ENCODE results near the gene LENG8.
A peak's percentile ranks its signal among the peaks of the same experiment; 100 is the strongest.
"Not testable (repeated sequence)": the region's sequence is repeated elsewhere in the genome, so short reads cannot be mapped to it uniquely, and the experiment has no call there.

LENG8 gene

DNA sequence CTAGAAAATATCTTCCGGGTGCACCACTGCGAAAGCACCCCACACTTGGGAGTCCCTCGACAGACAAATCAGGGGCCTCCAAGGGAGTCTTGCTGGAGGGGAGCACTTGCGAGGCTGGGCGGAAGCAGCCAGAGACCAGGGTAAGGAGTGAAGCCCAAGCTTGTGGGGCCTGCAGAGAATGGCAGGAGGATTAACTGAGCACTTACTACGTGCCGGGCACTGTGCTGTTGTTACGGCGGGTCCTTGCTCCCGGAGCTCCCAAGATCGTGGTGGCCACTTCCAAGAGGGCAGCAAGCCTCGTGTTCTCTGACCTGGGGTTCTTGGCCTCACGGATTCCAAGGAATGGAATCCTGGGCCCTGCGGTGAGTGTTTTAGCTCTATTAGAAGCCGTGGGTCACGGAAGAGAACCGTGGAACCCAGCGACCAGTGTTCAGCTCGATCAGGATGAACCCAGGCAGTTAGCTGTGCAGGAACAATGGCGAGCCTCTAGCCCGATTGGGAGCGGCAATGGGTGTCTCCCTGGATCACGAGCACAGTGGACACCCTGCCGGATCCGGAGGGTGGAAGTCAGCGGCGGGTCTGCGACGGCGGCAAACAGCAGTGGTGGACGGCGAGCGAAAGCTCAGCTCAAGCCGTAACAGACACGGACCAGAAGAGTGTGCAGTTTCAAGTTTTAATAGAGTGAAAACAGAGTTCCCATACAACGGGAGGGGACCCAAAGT lies 24.2 kb upstream of the LENG8 start:
- DNase-seq: no peak

DNA sequence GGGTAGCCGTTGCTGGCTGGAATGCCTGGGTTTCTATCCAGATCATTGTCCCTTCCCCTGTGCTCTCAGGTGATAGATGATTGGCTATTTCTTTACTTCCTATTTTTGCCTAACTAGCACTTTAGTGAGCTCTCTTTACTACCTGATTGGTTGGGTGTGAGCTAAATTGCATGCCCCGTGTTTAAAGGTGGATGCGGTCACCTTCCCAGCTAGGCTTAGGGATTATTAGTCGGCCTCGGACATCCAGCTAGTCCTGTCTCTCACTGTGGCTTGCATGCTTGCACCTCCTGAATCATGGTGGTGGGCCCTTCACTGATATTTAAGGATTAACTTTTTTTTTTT lies 23.6 kb upstream of the LENG8 start:
- no peak for DNase-seq

DNA sequence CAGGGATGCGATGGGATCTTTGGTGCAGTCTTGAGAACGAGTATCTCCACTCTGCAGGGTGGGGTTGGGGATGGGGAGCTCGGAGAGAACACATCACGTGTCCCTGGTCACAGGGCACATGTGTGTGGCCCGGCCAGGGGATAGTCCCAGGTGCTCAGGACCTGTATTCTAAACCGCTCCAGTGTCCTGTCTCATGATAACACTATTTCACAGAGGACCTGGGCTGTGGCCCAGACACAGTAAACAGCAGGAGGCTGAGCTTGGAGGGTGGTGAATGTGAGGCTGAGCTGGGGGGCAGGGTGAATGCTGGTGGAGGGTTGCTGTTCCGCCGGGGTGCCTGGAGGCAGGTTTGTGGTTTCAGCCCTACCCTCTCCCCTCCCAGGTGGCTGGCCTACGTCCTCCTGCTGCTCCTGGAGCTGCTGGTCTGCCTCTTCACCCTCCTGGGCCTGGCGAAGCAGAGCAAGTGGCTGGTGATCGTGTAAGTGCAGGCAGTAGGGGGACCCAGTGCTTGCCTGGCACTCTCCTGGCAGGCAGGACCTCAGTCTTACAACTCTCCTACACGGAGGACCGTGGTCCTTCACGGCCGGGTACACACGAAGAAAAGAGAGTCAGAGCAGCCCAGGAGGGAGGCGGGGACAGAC lies 22.6 kb upstream of the LENG8 start:
- no peak for DNase-seq

DNA sequence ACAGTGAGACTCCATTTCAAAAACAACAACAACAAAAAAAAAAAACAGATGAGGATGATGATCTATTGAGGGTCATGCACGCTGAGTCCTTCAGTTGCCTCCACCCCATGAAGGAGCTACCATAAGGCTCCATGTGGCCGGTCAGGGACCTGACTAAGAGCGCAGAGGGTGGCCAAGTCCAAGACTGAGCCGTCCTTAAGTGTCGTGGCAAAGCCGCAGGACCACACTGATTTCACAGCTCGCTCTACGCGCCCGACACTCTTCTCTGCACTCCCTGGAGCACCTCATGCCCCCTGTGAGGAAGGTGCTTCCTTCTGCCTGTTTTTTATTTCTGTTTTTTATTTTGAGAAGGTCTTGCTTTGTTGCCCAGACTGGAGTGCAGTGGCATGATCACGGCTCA lies 21.4 kb upstream of the LENG8 start:
- DNase-seq: no peak

DNA sequence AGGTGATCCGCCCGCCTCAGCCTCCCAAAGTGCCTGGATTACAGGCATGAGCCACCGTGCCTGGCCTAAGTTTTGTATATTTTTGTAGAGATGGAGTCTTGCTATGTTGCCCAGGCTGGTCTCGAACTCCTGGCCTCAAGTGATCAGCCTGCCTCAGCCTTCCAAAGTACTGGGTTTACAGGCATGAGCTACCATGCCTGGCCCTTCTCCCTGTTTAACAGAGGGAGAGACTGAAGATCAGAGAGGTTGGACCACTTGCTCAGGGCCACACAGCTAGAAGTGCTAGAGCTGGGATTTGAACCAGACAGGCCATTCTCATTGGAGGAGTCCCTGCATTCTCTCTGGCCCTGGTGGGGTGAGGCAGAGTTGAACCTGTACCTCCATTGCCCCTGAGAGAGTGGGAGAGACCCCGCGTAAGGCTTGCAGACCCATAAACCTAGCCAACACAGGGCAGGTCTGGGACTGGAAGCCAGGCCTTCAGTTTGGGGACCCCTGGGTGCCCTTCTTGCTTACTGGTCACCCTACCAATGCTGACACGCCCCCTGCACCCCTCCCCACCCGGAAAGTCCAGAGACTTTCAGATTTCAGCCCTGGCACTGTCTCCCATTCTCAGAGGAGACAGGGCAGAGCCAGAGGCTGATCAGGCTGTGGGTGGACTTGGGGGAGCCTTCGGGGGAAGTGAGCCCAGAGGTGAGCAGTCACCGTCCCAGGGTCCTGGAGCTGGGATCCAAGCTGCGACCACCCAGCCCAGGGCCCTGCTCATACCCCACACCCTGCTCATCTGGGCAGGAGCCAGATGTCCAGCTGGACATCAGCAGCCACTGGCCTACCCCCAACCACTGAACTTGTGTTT lies 20.4 kb upstream of the LENG8 start:
- no peak for DNase-seq

GRCh38 chr19:54429176-54429495 lies 19.9 kb upstream of the LENG8 start:
- no peak for DNase-seq

DNA sequence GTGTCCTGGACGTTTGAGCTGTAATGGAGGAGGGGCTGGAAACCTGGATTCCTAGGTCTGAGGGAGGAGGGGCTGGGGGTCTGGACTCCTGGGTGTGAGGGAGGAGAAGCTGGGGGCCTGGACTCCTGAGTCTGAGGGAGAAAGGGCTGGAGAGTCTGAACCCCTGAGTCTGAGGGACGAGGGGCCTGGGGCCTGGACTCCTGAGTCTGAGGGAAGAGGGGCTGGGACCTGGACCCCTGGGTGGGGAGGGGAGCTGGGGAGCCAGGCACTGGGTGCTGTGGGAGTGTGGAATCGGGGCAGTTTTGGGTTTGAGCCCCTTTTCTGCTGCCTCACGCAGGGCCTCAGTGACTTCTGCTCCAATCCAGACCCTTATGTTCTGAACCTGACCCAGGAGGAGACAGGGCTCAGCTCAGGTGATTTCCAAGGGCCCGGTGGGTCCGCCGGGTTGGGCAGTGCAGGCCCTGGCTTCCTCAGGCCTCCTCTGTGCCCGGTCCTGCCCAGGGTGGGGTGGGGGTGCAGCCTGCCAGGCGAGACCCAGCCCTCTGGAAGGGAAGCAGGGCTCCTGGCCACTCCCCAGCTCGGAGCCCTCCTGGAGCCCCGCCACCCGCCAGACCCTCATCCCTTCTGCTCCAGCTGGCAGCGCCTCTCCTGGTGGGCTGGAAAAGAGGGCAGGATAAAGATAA lies 19.3 kb upstream of the LENG8 start:
- no peak for DNase-seq

DNA sequence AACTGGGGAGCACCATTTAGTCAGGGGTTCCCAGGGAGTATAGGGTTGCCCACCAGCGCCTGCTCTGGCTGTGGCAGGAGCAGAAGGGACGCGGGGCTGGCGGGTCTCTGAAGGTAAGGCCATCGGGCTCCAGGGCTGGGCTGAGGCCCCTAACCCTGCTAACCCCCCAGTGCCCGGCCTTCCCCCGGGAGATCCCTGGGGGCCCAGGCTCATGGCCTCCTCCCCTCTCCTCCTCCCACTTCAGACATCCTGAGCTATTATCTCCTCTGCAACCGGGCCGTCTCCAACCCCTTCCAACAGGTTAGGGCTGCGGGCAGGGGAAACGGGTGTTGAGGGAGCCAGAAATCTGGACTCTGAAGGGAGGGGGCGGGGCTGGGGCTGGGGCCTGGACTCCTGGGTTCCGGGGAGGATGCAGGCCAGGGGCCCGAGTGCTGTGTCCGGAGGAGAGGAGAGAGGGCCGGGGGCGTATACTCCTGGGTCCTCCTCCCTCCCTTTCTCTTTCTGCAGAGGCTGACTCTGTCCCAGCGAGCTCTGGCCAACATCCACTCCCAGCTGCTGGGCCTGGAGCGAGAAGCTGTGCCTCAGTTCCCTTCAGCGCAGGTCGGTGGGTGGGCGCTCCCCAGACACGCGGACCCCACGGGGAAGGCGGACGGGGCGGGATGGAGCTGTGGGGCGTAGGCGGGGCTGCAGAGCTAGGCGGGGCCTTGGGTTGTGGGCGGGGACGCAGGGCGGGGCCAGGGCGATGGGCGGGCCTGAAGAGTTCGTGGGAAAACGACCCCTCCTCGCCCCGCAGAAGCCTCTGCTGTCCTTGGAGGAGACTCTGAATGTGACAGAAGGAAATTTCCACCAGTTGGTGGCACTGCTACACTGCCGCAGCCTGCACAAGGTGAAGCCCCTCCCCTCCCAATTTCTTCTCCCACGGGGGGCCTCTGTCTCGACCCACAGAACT lies 18.4 kb upstream of the LENG8 start:
- peak; percentile 29 for DNase-seq

DNA sequence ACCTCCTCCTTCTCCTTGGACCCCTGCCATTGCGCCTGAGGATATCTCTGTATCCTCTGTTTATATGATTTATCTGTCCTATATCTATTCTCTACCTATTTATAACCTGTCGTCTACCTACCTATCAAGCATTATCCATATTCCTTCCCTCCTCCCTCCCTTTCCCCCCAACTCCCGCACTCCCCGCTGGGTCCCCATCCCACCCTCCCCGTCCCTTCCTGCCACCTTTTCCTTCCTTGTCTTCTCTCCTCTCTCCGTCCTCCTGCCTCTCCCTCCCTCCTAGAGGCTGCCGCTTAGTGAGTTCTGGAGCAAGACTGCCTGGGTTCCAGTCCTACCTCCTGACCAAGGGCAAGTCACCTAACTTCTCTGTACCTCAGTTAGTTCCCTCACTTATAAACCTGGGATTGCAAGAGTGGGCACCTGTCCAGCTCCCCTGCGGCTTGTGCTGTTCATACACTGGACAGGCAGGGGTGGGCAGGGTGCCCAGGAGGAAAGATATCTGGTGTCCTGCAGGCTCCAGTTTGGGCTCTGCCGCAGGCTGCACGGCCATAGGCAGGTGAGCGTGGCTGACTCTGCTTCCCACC lies 17.7 kb upstream of the LENG8 start:
- no peak for DNase-seq

- no peak for DNase-seq
Measured at GRCh38 chr19:54432144-54432738, 16.8 kb upstream of the LENG8 start.

GRCh38 chr19:54433697-54434096 lies 15.3 kb upstream of the LENG8 start:
- no peak for DNase-seq

- no peak for DNase-seq
Measured at GRCh38 chr19:54434112-54434872, 14.7 kb upstream of the LENG8 start.

DNA sequence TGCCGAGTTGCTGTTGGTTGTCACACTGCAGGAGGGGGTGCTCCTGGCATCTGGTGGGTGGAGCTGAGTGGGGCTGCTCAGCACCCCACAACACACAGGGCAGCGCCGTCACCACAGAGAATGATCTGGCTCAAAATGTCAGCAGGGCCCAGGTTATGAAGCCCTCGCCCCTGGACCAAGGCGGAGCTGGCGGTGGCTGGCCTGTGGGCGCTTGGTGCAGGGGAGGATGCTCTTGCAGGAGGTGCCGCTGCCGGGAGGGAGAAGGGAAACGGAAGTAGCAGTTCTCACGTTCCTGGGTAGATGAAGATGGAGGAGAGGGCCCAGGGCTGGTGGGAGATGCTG lies 14.2 kb upstream of the LENG8 start:
- no peak for DNase-seq

DNA sequence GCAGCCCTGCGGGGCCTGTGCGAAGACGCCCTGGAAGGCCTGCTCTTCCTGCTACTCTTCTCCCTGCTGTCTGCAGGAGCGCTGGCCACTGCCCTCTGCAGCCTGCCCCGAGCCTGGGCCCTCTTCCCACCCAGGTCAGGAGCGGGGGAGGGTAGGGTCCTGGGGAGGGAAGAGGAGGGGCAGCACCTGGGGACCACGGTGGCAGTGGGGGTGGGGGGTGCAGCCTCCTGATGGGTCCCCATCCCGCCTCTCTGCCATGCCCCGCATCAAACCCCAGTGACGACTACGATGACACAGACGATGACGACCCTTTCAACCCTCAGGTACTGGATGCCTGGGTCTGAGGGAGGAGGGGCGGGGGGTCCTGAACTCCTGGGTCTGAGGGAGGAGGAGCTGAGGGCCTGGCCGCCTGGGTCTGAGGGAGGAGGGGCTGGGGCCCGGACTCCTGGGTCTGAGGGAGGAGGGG lies 13.4 kb upstream of the LENG8 start:
- no peak for DNase-seq

GRCh38 chr19:54436031-54436523 lies 12.9 kb upstream of the LENG8 start:
- no peak for DNase-seq

DNA sequence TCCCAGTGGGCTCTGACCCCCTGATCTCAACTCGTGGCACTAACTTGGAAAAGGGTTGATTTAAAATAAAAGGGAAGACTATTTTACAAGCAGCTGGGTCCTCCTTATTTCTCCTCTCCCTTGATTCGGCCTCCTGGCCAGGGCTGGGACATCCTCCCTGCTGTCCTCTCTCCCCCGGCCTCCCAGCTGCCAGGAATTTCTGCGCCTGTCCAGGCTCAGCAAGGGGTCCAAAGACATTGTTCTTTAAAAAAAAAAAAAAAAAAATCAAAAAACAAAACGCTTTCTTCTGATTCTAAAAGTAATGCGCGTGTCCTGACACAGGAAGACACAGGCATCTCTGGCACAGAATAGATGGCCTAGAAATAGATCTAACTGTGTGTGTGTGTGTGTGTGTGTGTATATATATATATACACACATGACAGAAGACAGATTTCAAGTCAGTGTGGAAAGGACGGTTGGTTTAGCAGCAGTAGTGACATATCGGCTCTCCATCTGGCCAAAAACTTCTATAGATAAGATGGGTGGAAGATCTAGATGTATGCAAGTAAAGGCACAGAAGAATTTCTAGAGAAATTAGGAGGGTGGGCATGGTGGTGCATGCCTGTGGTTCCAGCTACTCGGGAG lies 12.3 kb upstream of the LENG8 start:
- no peak for DNase-seq

GRCh38 chr19:54439174-54439851 lies 9.7 kb upstream of the LENG8 start:
- DNase-seq: no peak

GRCh38 chr19:54440641-54441040 lies 8.4 kb upstream of the LENG8 start:
- DNase-seq: no peak

GRCh38 chr19:54444737-54445136 lies 4.3 kb upstream of the LENG8 start:
- DNase-seq: no peak

GRCh38 chr19:54446349-54446748 lies 2.6 kb upstream of the LENG8 start:
- DNase-seq: not testable (repeated sequence)
